GM11168 (cell line): ENCODE data around the gene NTRK3.

Source experiments
- in situ Hi-C: fragments of 300-500 bp; cut with MboI; formaldehyde crosslinking; loops from one replicate; pipeline ENCODE4 v1.12.0; 2022; ENCODE audit warnings: low sequenced_read_pairs; ENCODE audit not compliant: unreplicated experiment

Gene NTRK3

DNA sequence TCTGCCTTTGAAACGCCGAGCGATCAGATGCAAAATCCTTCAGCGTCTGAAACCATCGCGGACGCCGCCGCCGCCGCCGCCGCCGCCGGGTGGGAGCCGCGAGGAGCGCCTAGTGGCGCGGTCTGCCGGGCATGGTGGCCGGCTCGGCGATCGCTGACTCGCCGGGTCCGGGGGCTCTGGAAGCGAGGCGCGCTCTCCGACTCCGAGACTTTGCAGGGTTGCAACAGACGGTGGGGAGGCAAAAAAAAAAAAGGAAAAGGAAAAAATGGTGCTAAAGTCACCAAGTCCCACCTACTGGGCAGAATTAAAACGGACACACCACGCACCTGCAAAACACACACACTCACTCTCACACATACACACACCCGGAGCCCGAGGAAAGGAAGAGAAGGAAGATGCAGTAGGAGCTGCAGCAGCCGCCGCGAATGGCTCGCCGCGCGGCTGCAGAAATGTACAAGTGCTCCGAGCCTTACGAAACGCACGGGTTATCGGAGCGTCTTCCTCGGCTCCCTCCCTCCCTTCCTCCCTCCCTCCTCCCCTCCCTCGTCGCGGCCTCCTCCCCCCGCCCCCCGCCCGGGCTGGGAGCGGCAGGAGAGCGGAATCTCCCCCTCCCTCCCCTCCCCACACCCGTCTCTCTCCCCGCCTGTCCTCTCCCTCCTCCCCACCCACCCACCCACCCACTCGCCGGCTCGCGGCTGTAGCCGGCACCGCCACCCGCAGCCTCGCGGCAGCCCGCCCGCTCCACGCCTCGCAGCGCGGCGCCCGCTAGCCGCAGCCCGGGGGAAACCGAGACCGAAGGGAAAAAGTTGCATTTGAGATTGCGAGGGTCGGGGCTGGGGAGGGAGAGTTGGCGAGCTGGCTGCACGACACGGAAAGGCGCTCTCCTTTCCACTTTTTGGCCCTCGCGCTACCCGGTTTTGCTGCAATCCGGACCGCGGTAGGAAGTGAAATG, at the start of gene NTRK3:
Gene NTRK3, minus strand, starts transcription at position 461 of the 952 bp plus-strand sequence. CDS start 586 bp downstream, outside the sequence.
- in situ Hi-C loops: no loop called here

DNA sequence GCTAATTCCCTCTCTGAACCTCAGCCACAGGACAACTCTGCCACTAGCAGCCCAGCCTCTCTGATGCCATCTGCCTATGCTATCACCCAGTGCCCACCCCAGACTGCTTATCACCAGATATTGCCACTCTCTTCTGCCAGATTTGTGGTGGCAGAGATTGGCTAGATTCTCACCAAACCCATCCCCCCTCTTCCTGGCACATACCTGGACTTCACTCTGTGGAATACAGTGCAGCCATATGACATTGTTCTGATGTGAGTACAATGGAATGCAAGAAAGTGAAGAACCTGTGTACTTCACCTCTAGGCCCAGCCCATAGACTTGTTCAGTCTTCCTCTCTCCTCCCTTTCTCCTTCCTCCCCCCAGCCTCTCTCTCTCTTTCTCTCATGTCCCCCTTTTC, 46.9 kb upstream of the NTRK3 start:
- in situ Hi-C loops: no loop called here

DNA sequence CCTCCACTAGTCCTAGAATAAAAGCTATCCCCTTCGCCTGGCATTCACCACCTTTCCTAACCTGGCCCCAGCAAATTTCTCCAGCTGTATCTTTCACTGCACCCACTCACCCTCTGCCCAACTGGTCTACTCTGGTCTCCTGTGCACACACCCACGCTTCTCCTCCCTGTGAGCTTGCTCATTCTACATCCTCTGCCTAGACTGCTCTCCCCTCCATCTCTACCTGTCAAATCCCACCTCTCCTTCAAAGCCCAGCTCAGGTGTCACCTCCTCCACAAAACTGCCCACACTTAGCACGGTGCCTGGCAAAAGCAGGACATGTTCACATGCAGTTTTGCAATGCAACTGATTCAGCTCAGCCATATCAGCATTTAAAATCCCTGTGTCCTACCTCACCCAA, 45.8 kb upstream of the NTRK3 start:
- in situ Hi-C loops: no loop called here

DNA sequence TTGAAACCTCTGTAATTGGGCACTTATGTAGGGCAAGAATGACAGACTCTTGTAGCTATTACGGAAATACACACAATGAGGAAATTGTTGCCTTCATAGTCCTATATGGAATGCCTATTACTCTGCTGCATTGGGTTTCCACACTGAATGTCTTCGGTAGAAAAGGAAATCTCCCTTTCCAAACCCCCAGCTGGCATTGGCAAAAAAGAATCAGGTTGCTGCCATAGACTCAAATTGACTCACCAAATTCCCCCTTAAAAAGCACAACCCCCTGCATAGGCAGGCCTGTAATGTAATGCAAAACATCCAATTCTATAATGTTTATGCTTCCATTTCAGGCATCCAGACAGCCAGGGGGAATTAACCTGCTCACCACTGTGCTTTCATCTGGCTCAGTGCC, 44.8 kb upstream of the NTRK3 start:
- in situ Hi-C loops: no loop called here

DNA sequence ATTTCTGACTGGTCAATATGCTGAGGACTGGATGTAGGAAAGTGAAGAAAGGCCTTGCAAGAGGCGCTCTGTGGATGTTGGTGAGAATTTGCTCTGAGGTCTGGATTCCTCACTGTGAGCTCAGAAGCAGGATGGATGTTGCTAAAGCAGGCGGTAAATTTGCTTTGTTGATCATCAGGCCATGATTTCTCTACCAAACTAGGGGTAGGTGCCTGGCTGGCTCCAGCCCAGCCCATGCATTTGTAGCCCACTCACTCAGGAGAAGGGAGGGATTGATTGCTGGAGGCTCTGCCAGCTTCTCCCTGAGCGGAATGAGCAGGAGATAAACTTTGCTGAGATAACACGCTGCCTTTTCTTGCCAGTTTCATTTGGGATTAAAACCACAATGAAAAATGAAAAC, 44.3 kb upstream of the NTRK3 start:
- in situ Hi-C loops: no loop called here

DNA sequence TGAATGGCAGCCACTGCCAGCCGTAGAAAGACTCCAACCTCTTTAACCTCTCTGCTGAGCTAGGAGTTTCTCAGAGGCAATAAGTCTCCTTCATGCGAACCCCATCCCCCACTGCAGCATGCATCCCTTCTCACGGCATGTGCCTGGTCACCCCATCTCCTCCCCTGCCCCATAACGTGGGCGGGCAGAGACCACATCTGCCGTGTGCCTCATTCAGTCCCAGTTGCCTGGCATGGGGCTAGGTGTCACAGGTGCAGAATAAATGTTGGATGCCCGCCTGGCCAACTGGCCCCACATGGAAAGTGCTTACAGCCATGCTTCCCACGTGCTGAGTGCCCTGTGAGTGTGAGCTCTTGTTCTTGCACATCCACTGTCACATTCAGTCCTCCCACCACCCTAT, 43.5 kb upstream of the NTRK3 start:
- in situ Hi-C loops: no loop called here

DNA sequence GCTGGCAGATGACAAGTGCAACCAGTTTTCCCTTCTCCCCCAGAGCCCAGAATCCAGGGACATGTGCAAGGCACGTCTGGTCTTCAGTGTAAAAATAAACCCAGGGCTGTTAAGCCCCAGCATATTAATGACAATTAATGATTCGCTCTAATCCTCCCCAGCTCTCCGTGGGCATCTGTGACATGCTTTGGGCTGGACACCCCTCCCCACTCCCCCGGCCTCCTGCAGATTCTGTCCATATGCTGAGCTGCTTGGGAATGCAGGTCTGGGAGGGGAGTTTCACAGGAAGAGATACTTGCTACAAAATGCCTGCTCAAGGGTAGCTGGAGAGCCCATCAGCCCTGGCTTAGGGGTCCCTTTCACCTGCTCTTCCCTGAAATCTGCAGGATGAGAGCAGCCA, 43.0 kb upstream of the NTRK3 start:
- in situ Hi-C loops: no loop called here

DNA sequence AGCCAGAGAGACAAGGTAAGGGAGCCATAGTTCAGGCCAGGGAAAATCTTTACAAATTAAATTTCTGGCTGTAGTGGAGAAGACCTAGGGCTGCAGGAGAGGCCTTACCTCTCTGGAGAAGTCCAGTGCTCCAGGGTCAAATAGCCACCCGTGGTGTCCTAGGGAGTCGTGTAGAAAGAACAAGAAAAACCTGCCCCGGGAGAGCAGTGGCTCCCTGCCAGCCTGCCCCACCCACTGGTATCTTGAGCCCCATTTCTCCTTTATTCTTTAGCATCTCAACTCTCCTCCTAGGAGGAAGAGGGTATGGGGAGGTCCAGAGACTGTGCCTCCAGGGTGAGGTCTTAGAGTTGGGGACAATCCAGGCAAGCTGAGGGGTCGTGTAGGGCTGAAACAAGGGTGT, 32.1 kb upstream of the NTRK3 start:
- in situ Hi-C loops: no loop called here

DNA sequence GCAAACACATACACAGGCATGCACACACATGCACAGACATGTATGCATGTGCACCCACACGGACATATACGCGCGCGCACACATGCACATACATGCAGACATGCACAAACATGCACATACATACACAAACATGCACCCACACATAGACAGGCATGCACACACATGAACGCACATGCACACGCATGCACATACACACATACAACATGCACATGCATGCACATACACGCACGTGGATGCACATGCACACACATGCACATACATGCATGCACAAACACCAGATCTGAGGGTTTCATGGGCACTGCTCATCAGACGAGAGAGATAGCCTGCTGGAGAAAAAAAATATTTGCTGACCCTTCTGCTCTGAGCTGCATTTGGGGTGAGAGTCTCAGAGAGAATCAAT, 31.7 kb upstream of the NTRK3 start:
- in situ Hi-C loops: no loop called here

DNA sequence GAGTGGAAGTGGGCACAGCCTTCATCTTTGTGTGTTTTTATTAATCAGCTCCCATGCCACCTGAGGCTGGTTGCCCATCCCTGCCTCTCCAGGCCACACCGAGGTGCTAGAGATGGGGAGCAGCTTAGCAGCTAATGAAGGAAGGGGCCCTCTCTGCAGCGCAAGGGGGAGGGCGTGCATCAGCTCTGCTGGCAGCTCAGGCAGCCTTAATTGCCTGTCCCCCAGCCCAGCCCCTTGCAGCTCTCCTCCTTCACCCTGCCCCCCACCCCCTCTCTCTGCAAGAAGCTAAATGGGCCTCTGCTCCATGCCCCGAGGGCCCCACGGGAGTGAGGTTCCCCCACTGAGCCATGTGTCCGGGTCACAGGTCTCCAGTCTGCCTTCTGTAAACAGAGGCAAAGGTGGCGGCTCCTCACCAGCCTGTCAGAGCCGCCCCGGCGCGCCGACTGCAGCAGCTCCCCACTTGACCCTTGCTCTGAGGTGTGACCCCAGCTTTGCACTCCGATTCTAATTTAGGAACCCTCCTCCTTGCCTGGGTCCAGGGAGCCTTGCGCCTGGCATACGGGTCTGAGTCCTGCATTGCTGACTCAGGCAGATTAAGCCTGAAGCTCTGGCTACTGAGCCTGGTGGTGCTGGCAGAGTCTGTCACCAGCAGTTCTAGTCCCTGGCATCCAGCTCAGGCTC, 27.9 kb upstream of the NTRK3 start:
- in situ Hi-C loops: no loop called here

DNA sequence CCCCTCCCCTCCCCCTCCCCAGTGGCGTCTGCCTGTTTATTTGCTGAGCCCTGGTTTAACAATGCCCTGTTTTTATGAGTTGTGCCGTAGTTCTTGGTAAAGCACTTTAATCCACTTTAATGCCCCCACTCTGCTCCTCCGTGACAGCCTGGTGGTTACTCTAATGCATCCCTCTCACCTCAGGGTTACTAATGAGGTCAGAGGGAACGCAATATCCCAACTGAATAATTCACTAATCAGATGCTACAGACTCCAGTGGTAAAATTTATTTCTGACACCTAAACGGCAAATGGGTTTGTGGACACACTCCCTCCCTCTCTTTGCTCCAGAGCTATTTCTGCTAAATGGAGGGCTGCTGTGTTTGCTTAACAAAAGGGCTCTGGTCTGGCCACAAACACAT, 26.1 kb upstream of the NTRK3 start:
- in situ Hi-C loops: no loop called here

DNA sequence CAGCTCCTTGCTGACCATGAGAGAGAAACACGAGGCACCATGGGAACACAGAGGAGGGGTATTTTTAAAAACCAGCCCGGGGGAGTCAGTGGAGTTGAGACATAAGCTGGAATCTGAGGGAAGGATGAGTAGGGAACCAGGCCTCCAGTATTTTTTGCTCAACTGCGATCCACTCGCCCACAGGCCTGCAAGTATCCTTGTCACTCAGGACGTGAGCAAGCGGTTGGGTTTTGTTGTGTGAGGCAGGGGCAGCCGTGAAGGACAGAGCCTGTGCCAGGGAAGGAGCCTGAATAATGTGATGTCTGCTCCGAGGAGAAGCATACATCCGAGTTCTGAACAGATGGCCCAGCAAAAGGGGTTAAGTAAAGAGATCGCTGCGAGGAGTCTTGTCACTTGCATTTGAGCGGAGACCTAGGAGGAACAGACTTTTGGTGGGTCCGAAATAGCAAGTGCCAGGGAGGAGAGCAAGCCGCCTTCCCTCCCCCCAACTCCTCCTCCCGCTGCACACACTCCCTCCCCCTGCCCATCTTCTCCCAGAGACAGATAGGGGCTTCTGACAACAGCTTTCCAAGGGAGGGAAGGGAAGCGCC, 20.4 kb upstream of the NTRK3 start:
- in situ Hi-C loops: no loop called here

DNA sequence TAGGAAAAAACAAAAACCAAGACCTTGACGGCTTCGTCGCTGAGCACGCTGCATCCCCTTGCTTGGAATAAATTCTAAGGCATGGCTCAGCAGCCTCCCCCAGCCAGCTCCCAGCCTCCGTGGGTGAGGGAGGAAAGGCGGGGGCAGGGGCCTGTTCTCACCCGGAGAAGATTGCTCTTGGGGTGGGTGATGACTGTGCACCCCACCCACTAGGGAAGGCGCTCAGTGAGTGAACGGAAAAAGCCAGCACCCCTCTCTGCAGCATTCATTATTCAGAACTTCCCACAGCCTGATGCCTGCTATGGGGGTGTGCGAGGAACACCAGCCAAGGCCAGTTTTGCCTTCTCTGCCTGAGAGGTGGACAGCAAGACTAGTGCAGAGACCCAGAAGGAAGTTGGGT, 19.3 kb upstream of the NTRK3 start:
- in situ Hi-C loops: no loop called here

DNA sequence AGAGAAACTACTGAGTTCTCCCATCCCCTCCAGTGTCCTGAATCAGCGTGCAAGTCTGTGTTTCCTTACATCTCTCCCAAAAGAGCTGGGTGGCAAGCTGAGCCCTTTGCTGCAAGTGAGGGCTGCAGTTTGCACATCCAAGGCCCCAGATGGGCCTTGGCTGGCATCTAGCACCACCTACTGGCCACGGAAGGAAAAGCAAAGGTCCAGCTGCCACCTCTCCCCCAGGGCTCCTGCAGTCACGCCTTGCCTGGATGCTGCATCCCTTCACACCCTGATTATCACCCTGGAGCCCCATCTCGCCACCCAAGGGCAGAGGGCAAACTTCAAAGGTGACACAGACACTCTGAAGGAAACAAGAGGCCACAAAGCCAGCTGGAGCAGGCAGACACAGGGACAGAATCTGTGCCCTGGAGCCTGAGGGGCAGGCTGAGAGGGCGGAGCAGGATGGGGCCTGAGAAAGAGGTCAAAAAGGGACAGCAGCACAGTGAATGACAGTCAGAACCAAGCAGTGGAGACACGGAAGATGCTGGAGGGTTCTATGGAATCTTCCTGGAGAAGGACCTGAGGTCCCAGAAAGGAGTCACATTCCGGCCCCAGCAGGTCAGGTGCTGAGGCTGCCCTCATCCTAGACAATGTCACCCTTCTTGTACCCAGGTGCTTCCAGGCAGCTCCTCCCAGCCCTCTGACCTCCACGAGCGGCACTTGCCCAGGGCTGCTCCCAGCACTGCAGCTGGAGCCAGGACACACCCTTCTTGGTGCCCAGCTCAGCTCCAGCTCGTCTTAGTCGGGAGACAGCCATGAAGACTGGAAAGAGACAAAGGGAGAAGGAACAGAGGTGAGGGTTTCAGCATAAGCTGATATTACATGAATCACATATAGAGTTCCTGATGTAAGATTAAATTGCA, 18.3 kb upstream of the NTRK3 start:
- in situ Hi-C loops: no loop called here

DNA sequence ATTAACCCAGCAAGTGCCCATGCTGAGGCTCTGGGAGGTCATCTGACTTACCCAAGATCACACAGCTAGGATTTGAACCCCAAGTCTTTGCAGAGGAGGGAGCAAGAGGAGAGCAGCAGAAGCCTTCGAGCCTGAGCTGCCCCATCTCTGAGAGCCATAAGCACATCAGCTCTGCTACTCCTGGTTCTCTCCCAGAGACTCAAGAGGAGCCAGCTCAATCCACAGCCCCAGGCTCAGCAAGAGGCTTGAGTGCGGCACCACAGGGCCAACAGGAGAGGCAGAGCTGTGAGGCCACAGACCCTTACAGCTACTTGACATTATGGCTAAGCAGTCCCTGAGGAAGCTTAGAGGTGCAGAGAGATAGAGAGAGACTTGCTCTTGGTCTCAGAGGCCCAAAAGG, 15.9 kb upstream of the NTRK3 start:
- in situ Hi-C loops: no loop called here

DNA sequence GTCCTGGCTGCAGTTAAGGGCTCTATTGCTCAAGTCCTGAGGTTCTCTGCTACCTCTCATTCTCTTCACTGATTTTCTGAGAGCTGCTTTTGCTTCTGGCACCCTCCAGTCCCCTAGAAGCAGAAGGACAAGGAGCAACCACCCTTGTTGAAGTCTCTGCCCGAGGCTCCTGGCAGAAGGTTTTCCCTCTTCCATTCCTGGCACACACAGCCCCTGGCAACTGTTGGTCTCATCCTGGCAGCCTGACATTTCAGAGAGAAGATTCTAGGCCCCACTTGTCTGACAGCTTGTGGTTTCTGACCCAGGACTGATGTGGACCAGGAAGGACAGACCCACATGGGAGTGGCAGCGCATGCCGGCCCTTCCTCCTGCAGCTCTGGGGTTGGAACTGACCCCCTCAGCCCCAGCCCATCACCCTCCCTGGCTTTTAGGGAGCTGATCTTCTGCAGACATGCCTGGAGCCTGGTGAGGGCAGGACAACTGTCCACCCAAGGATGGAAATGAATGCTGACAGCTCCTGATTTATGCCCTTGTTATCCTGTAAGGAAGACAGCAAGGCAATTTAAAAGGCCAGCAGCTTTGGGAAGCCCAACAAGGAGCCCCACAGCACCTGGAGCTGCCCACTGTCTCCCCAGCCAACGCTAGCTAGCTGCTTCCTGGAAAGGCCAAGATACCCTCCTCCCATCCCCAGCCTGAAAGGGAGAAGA, 13.0 kb upstream of the NTRK3 start:
- in situ Hi-C loops: no loop called here

DNA sequence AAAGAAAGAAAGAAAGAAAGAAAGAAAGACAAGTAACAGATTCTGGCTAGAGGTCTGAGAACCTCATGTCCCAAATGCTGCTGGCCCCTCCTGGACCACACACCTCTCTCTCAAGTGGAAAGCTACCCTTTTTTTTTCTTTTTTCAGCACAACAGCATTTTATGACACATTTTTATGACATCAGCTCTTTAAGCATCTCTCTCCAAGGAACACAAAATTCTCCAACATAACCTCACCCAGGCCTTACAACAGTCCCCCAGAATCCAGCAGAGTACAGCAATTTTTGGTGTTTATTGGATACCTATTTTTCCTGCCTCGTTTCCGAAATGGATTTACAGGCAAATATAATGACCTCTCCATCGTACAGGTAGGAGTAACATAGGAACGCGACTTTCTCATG, 11.2 kb upstream of the NTRK3 start:
- in situ Hi-C loops: no loop called here

DNA sequence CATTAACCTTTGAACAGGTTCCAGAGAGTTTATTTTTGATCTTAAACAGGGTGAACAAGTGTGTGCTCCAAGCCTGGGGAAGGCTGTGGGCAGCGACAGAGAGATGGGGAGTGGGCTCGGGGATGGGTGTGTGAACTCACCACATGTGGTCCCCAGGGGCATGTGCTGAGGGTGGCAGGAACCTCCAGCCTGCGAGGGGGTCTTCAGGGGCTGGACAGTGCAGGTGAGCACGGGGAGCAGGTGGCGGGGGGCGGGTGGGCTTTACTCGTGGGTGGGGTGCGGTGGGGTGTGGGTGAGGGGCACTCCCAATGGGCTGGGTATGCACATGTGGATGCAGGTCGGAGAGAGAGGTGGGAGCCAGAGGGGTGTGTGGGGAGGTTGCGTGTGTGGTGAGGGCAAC, 9.6 kb upstream of the NTRK3 start:
- in situ Hi-C loops: no loop called here

DNA sequence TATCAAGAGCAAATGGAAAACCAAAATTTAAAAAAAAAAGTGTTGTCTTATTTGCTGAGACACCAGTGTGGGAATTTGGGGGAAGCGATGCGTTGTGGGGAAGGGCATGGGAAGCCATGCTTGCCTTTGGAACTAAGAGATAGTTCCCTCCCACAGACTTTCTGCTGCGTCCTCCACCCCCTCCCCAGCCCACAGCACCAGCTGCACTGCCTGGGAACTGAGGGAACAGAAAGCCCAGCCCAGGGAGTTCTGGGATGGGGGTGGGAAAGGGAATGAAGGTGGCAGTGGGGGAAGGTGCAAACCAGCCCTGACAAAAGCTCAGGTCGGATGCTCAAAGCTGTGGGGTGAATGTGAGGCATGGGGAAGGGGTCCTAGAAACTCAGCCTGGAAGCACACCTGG, 8.1 kb upstream of the NTRK3 start:
- in situ Hi-C loops: no loop called here

DNA sequence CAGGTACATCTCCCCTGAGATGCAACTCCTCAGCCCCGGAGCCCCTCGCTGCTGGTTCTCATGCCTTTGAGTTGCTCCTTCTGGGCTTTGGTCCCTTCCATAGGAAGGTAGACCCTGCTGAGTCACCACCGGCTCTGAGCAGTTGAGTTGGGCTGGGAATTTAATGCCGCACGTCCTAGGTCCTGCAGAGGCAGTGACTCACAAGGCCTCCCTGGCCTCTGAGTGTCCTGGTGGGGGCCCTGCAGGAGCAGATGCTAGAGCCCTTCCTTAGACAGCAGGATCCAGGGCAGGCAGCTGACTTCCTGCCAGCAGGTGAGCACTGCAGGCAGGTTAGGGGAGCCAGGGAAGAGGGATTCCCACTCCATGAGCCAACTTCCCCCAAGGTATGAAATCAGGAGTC, 5.5 kb upstream of the NTRK3 start:
- in situ Hi-C loops: no loop called here
